GM19043 (cell line): Measurements from ENCODE around the gene CFAP20DC.
A peak's percentile ranks its signal among the peaks of the same experiment; 100 is the strongest.
"Not testable (repeated sequence)": the region's sequence is repeated elsewhere in the genome, so short reads cannot be mapped to it uniquely, and the experiment has no call there.

Experiments
- ATAC-seq: cut with Tn5 transposase; IDR thresholded peaks from one replicate; pipeline ENCODE4 v1.9.1; 2021; ENCODE audit warnings: low read depth; ENCODE audit not compliant: unreplicated experiment

CFAP20DC gene

DNA sequence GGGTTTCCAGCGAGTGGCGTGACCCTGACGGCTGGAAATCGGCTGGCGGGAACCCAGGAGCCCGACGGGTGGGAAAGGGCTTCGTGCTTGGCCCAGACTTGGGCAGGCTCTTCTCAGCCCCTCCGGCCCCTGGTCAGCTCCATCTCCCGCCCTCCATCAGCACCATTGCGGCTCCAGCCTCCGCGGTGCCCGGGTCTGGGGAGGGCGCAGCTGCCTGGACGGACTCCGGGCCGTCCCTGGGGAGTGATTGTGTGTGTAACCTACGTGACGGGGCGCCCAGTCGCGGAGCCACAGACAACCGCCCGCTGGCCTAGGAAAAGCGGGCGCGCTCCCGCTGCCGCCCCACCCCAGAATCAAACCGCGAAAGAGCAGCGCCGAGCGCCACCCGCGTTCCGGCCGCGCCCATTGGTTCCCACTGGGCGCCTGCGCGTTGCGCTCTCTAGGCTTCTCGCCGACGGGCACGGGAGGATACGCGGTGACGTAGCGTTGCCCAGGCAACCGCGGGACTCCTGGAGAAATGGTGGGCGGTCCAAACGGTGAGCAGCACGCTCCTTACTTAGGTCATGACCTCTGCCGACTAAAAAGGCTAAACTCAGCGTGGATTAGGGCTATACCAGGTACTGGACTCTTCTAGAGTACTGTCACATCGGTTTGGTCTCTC is at the start of gene CFAP20DC:
TSS of gene CFAP20DC (minus strand) at position 355 of the 661 bp plus-strand sequence. CDS start 394 bp downstream, outside the sequence.
- peak; percentile 99 for ATAC-seq

DNA sequence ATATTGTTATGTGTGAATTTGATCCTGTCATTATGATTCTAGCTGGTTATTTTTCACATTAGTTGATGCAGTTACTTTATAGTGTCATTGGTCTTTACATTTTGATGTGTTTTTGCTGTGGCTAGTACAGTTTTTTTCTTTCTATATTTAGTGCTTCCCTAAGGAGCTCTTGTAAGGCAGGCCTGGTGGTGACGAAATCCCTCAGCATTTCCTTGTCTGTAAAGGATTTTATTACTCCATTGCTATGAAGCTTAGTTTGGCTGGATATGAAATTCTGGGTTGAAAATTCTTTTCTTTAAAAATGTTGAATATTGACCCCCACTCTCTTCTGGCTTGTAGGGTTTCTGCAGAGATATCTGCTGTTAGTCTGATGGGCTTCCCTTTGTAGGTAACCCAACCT is 48.7 kb upstream of the CFAP20DC start:
- not testable (repeated sequence) for ATAC-seq

DNA sequence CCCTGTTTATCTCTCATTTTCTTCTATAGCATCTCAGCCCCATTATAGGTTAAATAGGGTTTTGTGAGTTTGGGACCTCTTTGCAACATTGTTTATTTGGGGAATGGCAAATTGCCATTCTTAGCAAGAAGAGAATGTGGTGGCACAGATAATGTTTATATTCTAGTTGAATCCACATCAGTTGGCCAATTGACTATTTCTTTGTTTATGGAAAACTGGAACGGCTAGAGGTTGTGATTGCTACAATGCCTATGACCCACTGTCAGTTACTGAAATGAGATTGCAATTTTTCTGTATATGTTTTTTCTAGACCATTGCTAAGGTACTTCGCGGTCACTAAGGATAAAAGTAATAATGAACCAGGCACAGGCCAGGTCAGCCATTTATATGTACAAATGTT is 44.6 kb upstream of the CFAP20DC start:
- no peak for ATAC-seq

DNA sequence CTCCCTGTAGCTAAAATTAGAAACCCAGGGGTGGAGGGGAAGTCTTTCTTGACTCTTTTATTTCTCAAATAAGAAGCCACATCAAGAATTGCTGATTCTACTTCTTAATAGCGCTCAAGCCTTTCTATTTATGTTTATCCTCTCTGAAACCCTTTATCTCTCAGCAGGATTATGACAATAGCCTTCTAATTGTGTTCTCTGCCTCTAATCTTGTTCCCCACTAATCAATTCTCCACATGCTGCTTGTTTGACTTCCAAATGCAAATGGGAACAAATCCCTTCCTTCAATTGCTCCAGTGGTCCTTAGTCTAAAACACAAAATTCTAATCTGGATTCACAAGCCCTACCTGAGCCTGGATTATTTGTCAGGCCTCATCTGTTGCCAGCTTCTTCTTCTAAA is 43.7 kb upstream of the CFAP20DC start:
- ATAC-seq: no peak

DNA sequence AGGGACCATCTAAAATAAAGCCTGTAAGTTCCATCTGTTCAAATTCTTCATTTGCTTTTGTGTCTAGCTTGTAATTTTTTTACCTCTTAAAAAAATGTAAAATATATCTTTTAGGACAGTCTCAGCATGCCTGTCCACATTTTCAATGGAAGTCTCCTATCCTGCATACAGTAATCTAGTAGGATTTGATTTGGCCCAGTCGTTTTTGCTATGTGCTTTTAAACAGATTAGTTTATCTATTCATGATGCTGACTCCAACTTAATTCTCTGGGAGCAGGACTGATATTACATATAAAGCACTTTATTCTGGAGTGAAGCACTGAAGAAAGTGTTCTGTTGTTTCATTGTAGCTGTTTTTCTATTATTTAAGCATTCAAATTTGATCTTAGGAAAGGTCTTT is 38.9 kb upstream of the CFAP20DC start:
- no peak for ATAC-seq

DNA sequence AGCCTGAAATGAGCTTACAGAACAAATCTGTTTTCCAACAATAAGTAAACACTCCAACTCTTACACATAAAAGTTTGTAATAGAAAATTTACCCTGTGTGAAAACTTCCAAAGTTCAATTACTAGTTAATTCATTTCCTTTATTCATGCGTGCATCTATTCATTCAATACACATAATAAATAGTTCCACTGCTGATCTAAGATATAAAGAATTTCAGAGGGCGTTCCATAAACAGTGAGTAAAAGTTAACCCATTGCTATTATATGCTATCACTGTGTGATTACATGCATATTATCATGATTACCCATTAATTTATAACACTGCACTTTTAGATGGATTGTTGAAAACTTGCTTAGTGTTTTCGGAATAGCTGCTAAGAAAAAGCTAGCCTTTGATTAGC is 36.2 kb upstream of the CFAP20DC start:
- ATAC-seq: no peak

DNA sequence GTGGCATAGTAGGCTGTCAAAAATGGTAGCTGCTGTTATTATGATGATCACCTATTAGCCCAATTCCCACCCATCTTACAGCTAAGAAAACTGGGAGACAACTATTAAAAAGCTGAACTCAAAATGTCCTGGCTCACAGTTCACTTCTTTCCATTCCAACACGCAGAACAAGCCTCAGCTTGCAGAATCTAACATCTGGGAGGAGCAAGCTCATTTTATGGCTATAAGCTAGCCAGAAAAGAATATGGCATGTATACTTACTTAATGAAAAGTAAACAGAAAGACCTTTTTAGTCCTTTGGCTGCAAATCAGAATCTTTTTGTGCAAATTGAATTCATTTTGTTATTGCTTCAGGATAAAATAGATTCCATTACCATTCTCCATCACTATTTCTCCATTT is 34.8 kb upstream of the CFAP20DC start:
- ATAC-seq: no peak

DNA sequence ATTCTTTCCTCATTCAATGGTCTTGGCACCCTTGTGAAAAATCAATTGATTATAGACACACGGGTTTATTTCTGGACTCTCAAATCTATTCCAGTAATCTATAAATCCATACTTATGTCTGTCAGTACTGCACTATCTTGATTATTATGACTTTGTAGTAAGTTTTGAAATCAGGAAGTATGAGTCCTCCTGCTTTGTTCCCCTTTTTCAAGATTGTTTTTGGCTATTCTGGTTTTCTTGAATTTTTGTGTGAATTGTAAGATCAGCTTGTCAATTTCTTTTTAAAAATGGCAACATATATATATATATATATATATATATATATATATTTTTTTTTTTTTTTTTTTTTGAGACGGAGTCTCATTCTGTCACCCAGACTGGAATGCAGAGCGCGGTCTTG is 32.3 kb upstream of the CFAP20DC start:
- ATAC-seq: no peak

DNA sequence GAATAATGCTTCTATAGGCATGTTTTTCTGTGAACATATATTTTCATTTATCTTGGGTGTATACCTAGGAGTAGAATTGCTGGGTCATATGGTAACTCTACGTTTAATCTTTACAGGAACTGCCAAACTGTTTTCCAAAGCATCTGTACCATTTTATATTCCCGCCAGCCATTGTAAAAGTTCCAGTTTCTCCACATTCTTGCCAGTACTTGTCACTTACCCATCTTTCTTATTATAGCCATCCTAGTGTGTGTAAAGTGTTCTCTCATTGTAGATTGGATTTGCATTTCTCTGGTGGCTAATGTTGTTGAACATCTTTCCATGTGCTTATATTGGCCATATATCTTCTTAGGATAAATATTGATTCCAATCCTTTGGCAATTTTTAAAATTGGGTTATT is 31.2 kb upstream of the CFAP20DC start:
- no peak for ATAC-seq

DNA sequence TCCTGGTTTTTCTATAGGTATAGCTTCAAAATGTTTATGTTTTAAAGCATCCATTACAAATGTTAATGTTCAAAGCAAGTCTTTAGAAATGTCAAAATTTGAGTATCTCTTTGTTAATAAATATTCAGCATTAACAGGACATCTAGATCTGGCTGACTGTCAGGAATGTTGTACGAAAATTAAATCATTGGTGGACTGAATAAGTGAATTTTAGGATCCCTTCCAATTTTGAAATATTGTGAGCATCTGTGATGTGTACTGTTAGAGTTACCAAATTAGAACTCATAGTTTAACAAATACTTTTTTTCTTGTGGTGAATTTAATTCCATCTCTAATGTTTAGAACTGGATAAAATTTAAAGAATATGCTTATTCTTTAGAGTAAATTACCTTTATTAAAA is 30.1 kb upstream of the CFAP20DC start:
- ATAC-seq: no peak

DNA sequence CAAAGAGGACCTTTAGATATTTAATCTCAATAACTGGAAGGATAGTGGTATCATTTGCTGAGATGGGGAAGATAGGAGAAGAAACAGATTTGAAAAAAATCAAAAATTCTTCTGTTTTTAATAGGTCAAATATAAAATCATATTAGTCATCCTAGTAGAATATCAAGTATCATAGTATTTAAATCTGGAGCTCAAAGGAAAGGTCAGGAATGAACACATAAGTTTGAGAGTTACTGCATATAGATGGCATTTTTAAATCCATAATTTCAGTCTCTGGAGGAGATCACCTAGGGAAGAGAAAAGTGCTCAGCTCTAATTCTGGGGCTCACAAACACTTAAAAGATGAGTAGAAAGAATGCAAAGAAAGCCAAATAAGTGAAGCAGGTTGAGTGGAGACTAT is 24.9 kb upstream of the CFAP20DC start:
- no peak for ATAC-seq

DNA sequence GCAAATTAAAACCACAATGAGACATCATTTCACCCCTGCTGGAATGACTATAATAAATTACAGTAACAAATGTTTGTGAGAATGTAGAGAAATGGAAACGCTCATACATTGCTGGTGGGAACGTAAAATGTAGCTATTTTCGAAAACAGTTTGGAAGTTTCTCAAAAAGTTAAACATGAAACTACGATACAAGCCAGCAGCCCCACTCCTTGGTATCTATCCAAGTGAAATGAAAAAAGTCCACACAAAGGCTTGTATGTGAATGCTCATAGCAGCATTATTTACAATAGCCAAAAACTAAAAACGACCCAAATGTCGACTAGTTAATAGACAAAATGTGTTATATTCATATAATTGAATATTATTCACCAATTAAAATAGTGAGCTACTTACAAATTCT is 22.9 kb upstream of the CFAP20DC start:
- no peak for ATAC-seq

DNA sequence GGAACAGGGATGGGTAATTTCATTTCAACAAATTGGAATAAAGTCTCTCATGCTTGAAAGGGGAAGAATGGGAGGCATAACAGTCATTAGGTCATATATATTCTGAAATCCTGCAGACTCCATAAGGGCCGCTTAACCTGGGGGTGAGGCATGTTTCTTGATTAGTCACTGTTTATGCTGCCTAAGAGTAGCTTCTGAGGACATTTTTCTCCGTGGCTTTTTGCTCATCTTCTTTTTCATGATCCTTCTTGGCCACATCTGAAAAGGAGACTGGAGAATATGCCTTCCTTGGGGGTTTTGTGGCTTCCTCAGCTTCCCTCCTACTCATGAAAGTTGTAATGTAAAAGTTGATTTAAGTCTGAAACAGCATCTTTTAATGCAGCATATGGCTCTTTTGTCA is 20.0 kb upstream of the CFAP20DC start:
- ATAC-seq: no peak

DNA sequence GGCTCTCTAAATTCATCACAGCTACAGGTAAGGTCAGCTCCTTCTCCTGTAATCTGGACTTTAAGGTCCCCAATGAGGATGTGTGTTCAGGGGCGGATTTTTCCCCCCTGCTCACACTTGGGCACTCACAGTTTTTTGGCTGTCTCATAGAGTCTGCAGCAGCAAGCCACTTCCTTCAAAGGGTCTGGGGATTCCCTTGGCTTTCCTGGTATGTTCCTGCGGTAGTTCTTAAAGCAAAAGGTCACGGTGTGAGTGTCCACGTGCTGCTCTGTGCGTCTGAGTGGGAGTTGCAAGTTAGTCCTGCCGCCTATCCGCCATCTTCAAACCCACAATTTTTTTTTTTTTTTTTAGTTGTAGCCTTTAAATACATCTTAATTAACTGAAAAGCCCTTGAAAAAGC is 15.4 kb upstream of the CFAP20DC start:
- ATAC-seq: no peak

DNA sequence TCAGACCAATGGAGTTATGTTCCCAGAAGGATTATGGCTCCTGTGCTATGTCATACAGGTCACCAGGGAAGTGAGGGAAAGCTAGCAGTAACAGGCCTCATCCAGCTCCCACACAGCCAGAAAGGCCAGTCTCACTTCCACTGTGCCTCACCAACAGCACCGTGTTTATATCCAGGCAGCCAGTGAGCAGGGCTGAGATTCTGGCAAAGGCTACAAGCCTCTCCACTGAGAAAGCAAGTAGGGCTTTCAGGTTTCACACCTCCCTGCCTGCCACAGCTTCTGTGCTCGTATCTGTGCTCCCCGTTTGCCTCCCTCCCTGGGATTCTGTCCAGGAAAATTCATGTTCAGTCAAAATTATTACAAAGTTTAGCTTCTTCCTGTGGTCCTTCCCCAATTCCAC is 14.9 kb upstream of the CFAP20DC start:
- no peak for ATAC-seq

DNA sequence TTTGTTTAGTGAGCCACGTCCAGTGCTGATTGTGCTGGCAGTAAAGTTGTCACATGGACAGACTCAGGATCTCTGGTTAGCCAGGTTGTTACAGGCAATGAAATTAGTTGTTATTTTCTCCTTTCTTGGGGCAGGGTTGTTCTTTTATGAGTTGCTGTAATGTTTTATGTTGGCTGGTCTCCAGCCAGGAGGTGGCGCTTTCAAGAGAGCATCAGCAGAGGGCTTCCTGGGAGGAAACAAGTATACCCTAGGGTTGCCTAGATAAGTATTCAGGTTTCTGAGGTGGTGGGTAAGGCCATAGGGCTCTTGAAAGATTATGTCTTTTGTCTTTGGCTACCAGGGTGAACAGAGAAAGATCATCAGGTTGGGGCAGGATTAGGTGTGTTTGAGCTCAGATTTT is 14.5 kb upstream of the CFAP20DC start:
- no peak for ATAC-seq

DNA sequence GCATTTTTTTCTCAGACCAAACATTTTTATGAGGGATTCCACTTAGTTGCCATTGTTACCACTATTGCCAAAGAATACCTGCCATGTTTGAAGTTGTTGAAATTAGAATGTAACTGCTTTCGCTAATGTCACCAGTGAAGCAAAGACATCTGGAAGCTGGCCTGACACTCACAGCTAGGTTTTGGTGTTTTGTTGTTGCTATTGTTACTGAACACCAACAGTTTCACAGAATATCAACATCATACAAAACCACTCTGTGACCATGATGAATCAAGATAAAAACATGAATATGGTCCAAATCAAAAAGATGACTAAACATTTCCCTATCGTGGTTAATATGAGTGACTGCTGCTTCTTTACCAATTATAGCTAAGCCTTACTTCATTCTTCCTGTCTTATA is 6.9 kb upstream of the CFAP20DC start:
- no peak for ATAC-seq

DNA sequence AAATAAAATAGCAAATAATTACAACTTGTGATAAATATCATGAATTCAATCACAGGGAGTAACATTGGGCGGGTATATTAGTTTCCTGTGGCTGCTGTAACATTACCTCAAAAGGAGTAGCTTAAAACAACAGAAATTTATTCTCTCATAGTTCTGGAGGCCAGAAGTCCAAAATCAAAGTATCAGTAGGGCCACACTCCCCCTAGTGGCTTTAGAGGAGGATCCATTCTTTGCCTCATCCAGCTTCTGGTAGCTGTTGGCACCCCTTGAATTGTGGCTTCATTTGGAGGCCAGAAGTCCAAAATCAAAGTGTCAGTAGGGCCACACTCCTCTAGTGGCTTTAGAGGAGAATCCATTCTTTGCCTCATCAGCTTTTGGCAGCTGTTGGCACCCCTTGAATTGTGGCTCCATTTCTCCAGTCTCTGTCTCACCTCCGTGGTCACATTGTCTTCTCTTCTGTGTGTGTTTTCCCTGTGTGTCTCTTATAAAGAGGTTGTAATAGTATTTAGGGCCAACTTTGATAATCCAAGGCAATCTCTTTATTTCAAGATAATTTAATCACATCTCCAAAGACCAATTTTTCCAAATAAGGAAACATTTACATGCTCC is 3.1 kb upstream of the CFAP20DC start:
- no peak for ATAC-seq

DNA sequence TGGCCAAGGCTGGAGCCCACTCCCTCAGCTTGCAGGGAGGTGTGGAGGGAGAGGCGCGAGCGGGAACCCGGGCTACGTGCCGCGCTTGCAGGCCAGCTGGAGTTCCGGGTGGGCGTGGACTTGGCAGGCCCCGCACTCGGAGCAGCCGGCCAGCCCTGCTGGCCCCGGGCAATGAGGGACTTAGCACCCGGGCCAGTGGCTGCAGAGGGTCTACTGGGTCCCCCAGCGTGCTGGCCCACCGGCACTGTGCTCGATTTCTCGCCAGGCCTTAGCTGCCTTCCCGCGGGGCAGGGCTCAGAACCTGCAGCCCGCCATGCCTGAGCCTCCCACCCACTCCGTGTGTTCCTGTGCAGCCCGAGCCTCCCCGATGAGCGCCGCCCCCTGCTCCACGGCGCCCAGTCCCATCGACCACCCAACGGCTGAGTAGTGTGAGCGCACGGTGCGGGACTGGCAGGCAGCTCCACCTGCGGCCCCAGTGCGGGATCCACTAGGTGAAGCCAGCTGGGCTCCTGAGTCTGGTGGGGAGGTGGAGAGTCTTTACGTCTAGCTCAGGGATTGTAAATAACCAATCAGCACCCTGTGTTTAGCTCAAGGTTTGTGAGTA is 1.1 kb upstream of the CFAP20DC start:
- not testable (repeated sequence) for ATAC-seq

DNA sequence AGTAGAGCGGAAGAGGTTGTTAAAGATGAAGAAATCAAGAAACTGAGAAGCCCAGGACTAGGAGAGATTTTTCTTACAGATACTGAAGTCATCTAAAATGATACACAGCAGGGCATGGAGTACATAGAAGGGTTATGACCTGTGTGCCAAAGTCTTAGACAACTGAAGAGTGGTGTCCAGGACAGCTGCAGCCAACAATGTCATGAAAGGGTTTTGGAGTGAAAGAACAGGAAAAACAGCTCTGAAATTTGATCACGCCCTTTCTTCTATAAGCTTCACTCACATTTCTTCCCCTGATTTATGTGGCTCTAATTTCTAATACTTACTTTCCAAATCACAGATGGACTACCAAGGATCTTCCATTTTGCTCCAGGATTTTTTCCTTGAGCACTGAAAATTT is 3.0 kb downstream of the CFAP20DC start:
- no peak for ATAC-seq

DNA sequence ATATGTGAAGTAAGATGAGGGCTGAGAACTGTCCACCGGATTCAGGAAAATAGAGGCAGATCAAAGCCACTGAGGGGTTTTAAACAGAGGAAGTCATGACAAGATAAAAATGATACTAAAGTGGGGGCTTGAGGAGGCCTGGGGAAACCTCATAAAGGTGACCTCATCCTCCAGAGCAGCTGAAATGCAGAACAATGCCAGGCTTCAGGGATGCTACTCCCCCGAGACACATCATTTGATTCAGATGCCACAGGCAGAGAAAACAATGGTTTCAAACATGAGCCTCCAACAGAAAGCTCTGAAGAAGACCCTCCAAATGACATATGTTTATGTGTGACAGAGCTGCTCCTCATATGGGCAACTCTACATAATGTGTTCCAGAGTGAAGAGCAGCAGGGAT is 6.4 kb downstream of the CFAP20DC start:
- no peak for ATAC-seq

DNA sequence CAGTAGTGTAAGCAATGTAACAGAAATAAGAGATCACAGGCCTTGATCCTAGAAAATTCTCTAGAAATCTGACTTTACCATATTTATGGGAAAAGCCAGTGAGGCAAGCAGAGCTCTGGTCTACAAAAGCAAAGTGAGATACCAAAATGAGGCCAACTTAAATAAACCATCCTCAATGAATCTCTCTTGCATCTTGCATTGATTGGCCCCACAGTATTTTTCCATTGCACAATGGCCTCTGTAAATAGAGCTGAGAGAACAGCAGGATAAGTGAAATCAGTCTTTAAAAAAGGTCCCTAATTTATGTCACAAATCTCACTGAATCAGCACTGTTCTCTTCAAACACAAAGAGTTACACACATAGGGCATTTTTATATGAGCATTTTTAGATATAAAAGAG is 8.9 kb downstream of the CFAP20DC start:
- no peak for ATAC-seq
